WERI-Rb-1 (cell line): Measurements from ENCODE around the gene PCNA.

Experiments used
- DNase-seq: peaks from one replicate; pipeline ENCODE4 v3.0.0-alpha.2; 2020
- H3K27ac ChIP-seq: fragments of 250-450 bp; sonication (Bioruptor Pico); 2 replicates; pipeline ENCODE4 v1.5.1; 2020; ENCODE audit warnings: mild to moderate bottlenecking, moderate library complexity
- H3K27me3 ChIP-seq: fragments of 250-450 bp; sonication (Bioruptor Pico); 2 replicates; pipeline ENCODE4 v1.5.1; 2021; ENCODE audit warnings: mild to moderate bottlenecking, low read depth, moderate library complexity; ENCODE audit not compliant: insufficient read depth, severe bottlenecking
- H3K36me3 ChIP-seq: fragments of 250-450 bp; sonication (Bioruptor Pico); 2 replicates; pipeline ENCODE4 v1.5.1; 2020; ENCODE audit warnings: mild to moderate bottlenecking, moderate library complexity
- H3K4me3 ChIP-seq: 2 replicates; pipeline ENCODE4 v1.5.1; 2011; ENCODE audit warnings: low read depth, mild to moderate bottlenecking, control low read depth, low read length
- H3K9me3 ChIP-seq: fragments of 250-450 bp; sonication (Bioruptor Pico); 2 replicates; pipeline ENCODE4 v1.5.1; 2021; ENCODE audit warnings: mild to moderate bottlenecking, moderate library complexity; ENCODE audit not compliant: severe bottlenecking
- CTCF ChIP-seq: IDR thresholded peaks from 2 replicates; pipeline ENCODE4 v1.5.1; 2011; ENCODE audit warnings: low read depth, mild to moderate bottlenecking, control low read depth, inconsistent platforms, low read length

Gene PCNA

GRCh38 chr20:5159928-5160327 is 40.2 kb upstream of the PCNA start:
- H3K9me3 ChIP-seq: no peaks in the 10 kb centered on the region
- no peak for DNase-seq
- no peaks in the 10 kb centered on the region for H3K36me3 ChIP-seq
- H3K27ac ChIP-seq: no peak overlapping the region
- TF ChIP-seq CTCF: no peak
- H3K4me3 ChIP-seq: no peak overlapping the region
- H3K27me3 ChIP-seq: no peaks in the 10 kb centered on the region

GRCh38 chr20:5156675-5157448 is 37.1 kb upstream of the PCNA start:
- no peaks in the 10 kb centered on the region for H3K9me3 ChIP-seq
- H3K36me3 ChIP-seq: no peaks in the 10 kb centered on the region; the same call in 1 of the 2 replicates
- no peaks in the 10 kb centered on the region for H3K27me3 ChIP-seq
- DNase-seq: no peak
- no peak overlapping the region for H3K4me3 ChIP-seq
- no peak overlapping the region for H3K27ac ChIP-seq
- no peak for TF ChIP-seq CTCF

GRCh38 chr20:5155404-5155803 is 35.6 kb upstream of the PCNA start:
- no peak for DNase-seq
- Histone ChIP-seq H3K27me3 (no peaks in the 10 kb centered on the region), H3K36me3 (no peaks in the 10 kb centered on the region; the same call in 1 of the 2 replicates), H3K27ac (peak overlapping the region; percentile 44), H3K9me3 (no peaks in the 10 kb centered on the region), H3K4me3 (no peak overlapping the region)
- TF ChIP-seq CTCF: no peak

- no peak overlapping the region for H3K4me3 ChIP-seq
- no peaks in the 10 kb centered on the region for H3K9me3 ChIP-seq
- DNase-seq: no peak
- no peaks in the 10 kb centered on the region; the same call in 1 of the 2 replicates for H3K36me3 ChIP-seq
- TF ChIP-seq CTCF: no peak
- no peak overlapping the region for H3K27ac ChIP-seq
- no peaks in the 10 kb centered on the region for H3K27me3 ChIP-seq
Observed at GRCh38 chr20:5154543-5154925, 34.8 kb upstream of the PCNA start.

- Histone ChIP-seq H3K9me3 (no peaks in the 10 kb centered on the region), H3K36me3 (no peaks in the 10 kb centered on the region; the same call in 1 of the 2 replicates), H3K27me3 (no peaks in the 10 kb centered on the region), H3K27ac (no peak overlapping the region), H3K4me3 (no peak overlapping the region)
- TF ChIP-seq CTCF: no peak
- no peak for DNase-seq
Observed at GRCh38 chr20:5153612-5154542, 34.1 kb upstream of the PCNA start.
